ENCODE data around the gene IFITM1. TPM values are rescaled to one million over a fixed set of nuclear protein-coding genes. Genes with fewer than 3 reads are reported as not detected.

IFITM1 gene
- total RNA-seq, 2 experiments from 2014 or later = 36.4 to 72.4 TPM

DNA sequence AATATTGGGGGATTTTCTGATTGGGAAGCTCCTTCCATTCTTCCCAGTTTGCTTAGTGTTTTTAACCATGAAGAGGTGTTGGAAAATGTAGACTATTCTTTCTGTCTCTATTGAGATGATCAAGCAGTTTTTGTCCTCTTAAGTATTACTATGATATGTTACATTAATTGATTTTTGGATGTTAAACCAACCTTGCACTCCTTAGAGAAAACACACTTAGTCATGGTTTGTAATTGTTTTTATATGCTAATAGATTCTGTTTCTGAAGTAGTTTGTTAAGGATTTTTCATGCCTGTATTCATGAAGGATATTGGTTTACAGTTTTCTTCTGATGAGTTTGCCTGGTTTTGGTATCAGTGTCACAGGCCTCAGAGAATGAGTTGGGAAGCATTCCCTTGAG lies 37.6 kb upstream of the IFITM1 start:
- ChIA-PET CTCF (ENCODE audit: unreplicated experiment) (interaction anchor here (0.9 kb wide), 1 partner anchor 24 kb away, joined by 3 read pairs; no protein-coding TSS in a partner anchor), POLR2A (interaction anchor here (0.6 kb wide), 4 partner anchors 11 to 235 kb away, joined by 3 read pairs; no protein-coding TSS in a partner anchor)
- Histone ChIP-seq H3K4me2 (ENCODE audit: low read length) (no peak overlapping the region), H3K79me2 (ENCODE audit: insufficient read depth, low read depth, low read length) (no peaks in the 10 kb centered on the region), H3K4me3 (ENCODE audit: low read depth, low read length, poor library complexity, severe bottlenecking) (no peak overlapping the region), H3K27ac (ENCODE audit: low read depth, low read length, poor library complexity, severe bottlenecking) (no peak overlapping the region), H4K20me1 (ENCODE audit: insufficient read depth, low read length) (no peaks in the 10 kb centered on the region), H3K9me2 (ENCODE audit: insufficient read depth, low read length) (no peaks in the 10 kb centered on the region), H3K9me3 (ENCODE audit: low read length) (peaks cover 6% of the 10 kb centered on the region; the same call in 1 of the 2 replicates), H3K4me1 (ENCODE audit: insufficient read depth, low read length, poor library complexity, severe bottlenecking) (peaks cover 5% of the 10 kb centered on the region), H3K36me3 (ENCODE audit: insufficient read depth, low read length) (no peaks in the 10 kb centered on the region), H2AFZ (ENCODE audit: low read length) (no peak overlapping the region)
- intact Hi-C loops (cut with micrococcal nuclease; ENCODE audit: unreplicated experiment) = no loop called here
- BruUV-seq (replicated peaks) = no TSS peak
- TF ChIP-seq, protein P1, sequence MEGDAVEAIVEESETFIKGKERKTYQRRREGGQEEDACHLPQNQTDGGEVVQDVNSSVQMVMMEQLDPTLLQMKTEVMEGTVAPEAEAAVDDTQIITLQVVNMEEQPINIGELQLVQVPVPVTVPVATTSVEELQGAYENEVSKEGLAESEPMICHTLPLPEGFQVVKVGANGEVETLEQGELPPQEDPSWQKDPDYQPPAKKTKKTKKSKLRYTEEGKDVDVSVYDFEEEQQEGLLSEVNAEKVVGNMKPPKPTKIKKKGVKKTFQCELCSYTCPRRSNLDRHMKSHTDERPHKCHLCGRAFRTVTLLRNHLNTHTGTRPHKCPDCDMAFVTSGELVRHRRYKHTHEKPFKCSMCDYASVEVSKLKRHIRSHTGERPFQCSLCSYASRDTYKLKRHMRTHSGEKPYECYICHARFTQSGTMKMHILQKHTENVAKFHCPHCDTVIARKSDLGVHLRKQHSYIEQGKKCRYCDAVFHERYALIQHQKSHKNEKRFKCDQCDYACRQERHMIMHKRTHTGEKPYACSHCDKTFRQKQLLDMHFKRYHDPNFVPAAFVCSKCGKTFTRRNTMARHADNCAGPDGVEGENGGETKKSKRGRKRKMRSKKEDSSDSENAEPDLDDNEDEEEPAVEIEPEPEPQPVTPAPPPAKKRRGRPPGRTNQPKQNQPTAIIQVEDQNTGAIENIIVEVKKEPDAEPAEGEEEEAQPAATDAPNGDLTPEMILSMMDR (conservative IDR thresholded peaks at IDR 0.05; ENCODE audit: low read length) = no peak
- no peak for TF ChIP-seq EZH2phosphoT487 (IDR thresholded peaks at IDR 0.05; ENCODE audit: borderline replicate concordance, low read depth, low read length)
- DNase-seq (ENCODE audit: low spot score) = no peak

DNA sequence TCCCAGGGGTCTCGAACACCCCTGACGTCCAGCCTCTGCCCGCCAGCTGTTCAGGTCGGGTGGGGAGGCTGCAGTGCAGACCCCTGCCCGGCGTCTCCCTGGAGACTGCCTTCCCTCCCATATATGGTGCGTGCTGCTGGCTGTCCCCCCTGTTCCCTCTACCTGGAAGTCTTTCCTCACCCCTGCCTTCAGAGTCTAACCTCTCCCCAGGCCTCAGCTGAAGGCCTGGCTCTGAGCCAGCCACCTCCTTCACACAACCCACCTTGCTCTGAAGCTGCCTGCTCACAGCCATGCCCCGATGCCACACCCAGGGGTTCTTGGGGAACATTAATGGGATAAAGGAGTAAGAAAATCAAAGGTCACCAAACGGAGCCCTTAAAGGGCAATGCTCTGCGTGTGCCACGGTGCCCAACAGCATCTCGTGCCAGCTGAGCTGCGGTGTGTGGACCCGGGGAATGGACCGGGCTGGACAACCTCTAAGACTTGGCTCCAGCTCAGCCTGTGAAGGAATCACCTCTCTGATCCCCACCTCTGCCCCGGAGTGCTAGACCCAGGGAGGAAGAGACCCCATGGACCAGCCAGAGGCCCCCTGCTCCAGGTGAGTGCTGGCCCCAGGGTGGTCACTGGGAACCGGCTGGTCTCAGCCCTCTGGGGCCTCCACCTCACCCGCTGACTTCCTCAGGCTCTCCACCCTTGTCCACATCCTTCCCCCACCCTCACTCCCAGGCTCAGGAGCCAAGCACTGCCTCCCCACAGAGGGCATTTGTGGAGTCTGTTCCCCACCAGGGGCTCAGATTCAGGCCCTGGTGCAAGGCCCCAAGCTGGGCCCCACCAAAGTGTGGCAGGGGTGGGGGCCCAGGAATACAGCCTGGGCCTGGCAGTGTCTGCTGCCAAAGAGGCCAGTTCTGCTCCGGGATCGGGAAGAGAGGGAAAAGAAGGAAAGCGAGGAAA lies 35.6 kb upstream of the IFITM1 start, which contains the start of gene NLRP6:
NLRP6 (plus strand) TSS at position 407 of the 951 bp plus-strand sequence; CDS start at position 570, 163 bp downstream.
- intact Hi-C loops (cut with micrococcal nuclease; ENCODE audit: unreplicated experiment) = no loop called here
- H3K4me1 ChIP-seq (ENCODE audit: insufficient read depth, low read length, poor library complexity, severe bottlenecking) = peaks cover 5% of the 10 kb centered on the region

More for the DNA sequence above, 35.6 kb upstream of the IFITM1 start, which contains the start of gene NLRP6:
- Histone ChIP-seq H3K27ac (ENCODE audit: low read depth, low read length, poor library complexity, severe bottlenecking) (no peak within 1 kb of the TSS), H3K9me3 (ENCODE audit: low read length) (peaks cover 6% of the 10 kb centered on the region; the same call in 1 of the 2 replicates), H3K4me3 (ENCODE audit: low read depth, low read length, poor library complexity, severe bottlenecking) (no peak within 1 kb of the TSS), H4K20me1 (ENCODE audit: insufficient read depth, low read length) (no peaks in the 10 kb centered on the region), H3K4me2 (ENCODE audit: low read length) (no peak within 1 kb of the TSS), H3K36me3 (ENCODE audit: insufficient read depth, low read length) (no peaks in the 10 kb centered on the region), H3K9me2 (ENCODE audit: insufficient read depth, low read length) (no peaks in the 10 kb centered on the region), H2AFZ (ENCODE audit: low read length) (no peak within 1 kb of the TSS), H3K79me2 (ENCODE audit: insufficient read depth, low read depth, low read length) (no peaks in the 10 kb centered on the region)
- ChIA-PET CTCF (ENCODE audit: unreplicated experiment) (no interaction called here), POLR2A (no interaction called here)
- no TSS peak for BruUV-seq (replicated peaks)
- TF ChIP-seq EZH2phosphoT487 (IDR thresholded peaks at IDR 0.05; ENCODE audit: borderline replicate concordance, low read depth, low read length) = no peak
- TF ChIP-seq, protein P1 (conservative IDR thresholded peaks at IDR 0.05; ENCODE audit: low read length) = no peak
- DNase-seq (ENCODE audit: low spot score) = no peak

Data from OCI-LY7 (cell line).